ENCODE measurements around the gene SH3BGRL2. TPM values are rescaled to one million over a fixed set of nuclear protein-coding genes. Genes with fewer than 3 reads are reported as not detected.
A peak's percentile ranks its signal among the peaks of the same experiment; 100 is the strongest.

SH3BGRL2 gene
- total RNA-seq, 1 experiment from 2014 or later = 11.8 TPM

DNA sequence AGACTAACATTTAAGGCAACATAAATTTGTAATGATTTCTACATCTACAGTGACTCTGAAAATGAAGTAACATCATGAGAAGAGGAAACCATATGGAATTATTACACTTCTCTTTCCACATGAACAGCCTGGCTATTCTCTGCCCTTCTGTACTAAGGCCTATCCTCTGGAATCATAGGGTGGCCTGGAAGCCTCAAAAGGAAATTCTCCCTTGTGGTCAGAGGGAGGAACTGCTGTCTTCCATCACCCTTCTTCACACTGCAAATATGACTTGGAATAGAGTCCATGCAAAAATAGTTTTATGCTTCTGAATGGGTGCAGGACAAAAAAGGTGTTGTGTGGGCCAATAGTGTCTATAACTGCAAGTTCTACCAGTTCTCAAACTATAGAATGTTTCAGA lies 44.6 kb upstream of the SH3BGRL2 start:
- no peak overlapping the region for H3K18ac ChIP-seq (ENCODE audit: insufficient read length, low read depth, low read length)

More for the DNA sequence above, 44.6 kb upstream of the SH3BGRL2 start:
- no peak overlapping the region for H3K27ac ChIP-seq (ENCODE audit: insufficient read length, low read depth, low read length)
- TF ChIP-seq CTCF (conservative IDR thresholded peaks at IDR 0.05) = peak; percentile 68
- H3T11ph ChIP-seq (ENCODE audit: low read length) = no peak overlapping the region
- H3K23me2 ChIP-seq (ENCODE audit: insufficient read length, low read depth, low read length, poor library complexity, severe bottlenecking) = no peaks in the 10 kb centered on the region
- H3K36me3 Mint-ChIP-seq (ENCODE audit: insufficient read depth in 1 of 3, low read depth in 3 of 3) = peaks cover 0 to 2% (median 0%) of the 10 kb centered on the region in 3 experiments; a peak in 2 of 7 replicates
- H3K9me3 Mint-ChIP-seq = peaks cover 9% of the 10 kb centered on the region in 2 experiments
- H4K8ac ChIP-seq (replicated peaks; ENCODE audit: insufficient read length, low read depth, low read length) = no peak overlapping the region
- no peak overlapping the region; a peak in 1 of 5 replicates for H3K4me3 Mint-ChIP-seq
- no peaks in the 10 kb centered on the region for H3K4me1 ChIP-seq (ENCODE audit: insufficient read depth, low read length)
- H2BK120ac ChIP-seq (ENCODE audit: low read depth, low read length, poor library complexity, severe bottlenecking) = no peak overlapping the region
- no peak overlapping the region for H3K9ac ChIP-seq (ENCODE audit: extremely low read depth, insufficient read length, low read length)
- no peak overlapping the region for H2AK5ac ChIP-seq (ENCODE audit: insufficient read length, low read length)
- no peak overlapping the region for H3K56ac ChIP-seq (ENCODE audit: insufficient read length, low read depth, low read length)
- no peaks in the 10 kb centered on the region for H4K20me1 ChIP-seq (ENCODE audit: control insufficient read depth, insufficient read depth, insufficient read length)
- H4K91ac ChIP-seq (ENCODE audit: insufficient read length, low read depth, low read length) = no peak overlapping the region
- peaks cover 0 to 3% of the 10 kb centered on the region in 2 experiments; a peak in 1 of 4 replicates for H3K4me1 Mint-ChIP-seq
- H4K5ac ChIP-seq (ENCODE audit: insufficient read length, low read depth, low read length) = no peak overlapping the region
- no peaks in the 10 kb centered on the region for H3K27me3 Mint-ChIP-seq (ENCODE audit: low read depth)
- H2BK15ac ChIP-seq (ENCODE audit: low read depth, low read length) = no peak overlapping the region
- H3K27ac Mint-ChIP-seq = no peak overlapping the region
- H2BK20ac ChIP-seq (ENCODE audit: low read depth, low read length, poor library complexity, severe bottlenecking) = no peak overlapping the region
- no peak overlapping the region for H3K4ac ChIP-seq (ENCODE audit: low read depth, low read length)
- no peak overlapping the region for H3K14ac ChIP-seq (ENCODE audit: insufficient read depth, low read length)
- H3K79me2 ChIP-seq (ENCODE audit: insufficient read depth, low read length) = no peaks in the 10 kb centered on the region
- H3K79me1 ChIP-seq (ENCODE audit: insufficient read depth, low read depth, low read length, poor library complexity, severe bottlenecking) = no peaks in the 10 kb centered on the region
- H3K23ac ChIP-seq (ENCODE audit: insufficient read length, low read depth, low read length) = no peak overlapping the region
- no peak overlapping the region for H3K4me2 ChIP-seq (ENCODE audit: insufficient read depth, insufficient read length, low read length)
- H2BK12ac ChIP-seq (ENCODE audit: insufficient read length, low read depth, low read length) = no peak overlapping the region
- DNase-seq = peak; percentile 36
- no peak overlapping the region for H2BK5ac ChIP-seq (ENCODE audit: insufficient read length, low read length)
- H3K27me3 ChIP-seq (ENCODE audit: insufficient read depth, low read length) = no peaks in the 10 kb centered on the region
- H2AFZ ChIP-seq (ENCODE audit: low read length) = no peak overlapping the region
- H3K9me3 ChIP-seq (ENCODE audit: control insufficient read depth, low read depth, low read length) = no peaks in the 10 kb centered on the region

Data from H9 (cell line).